IPS-20b (cell line): Measurements from ENCODE around the gene CPNE8.

Experiments used
- H3K27ac ChIP-seq: one replicate; pipeline ENCODE4 v1.5.1; 2013; ENCODE audit warnings: low read length
- H3K27me3 ChIP-seq: 2 replicates; pipeline ENCODE4 v1.6.1; 2013; ENCODE audit warnings: mild to moderate bottlenecking, low read length, inconsistent platforms; ENCODE audit not compliant: insufficient read depth
- H3K36me3 ChIP-seq: 2 replicates; pipeline ENCODE4 v1.6.1; 2013; ENCODE audit warnings: low read depth, mild to moderate bottlenecking, inconsistent platforms, low read length, moderate library complexity; ENCODE audit not compliant: insufficient read depth
- H3K4me1 ChIP-seq: 2 replicates; pipeline ENCODE4 v1.6.1; 2013; ENCODE audit warnings: mild to moderate bottlenecking, control low read depth, inconsistent platforms, low read length, moderate library complexity; ENCODE audit not compliant: insufficient read depth
- H3K4me3 ChIP-seq: 2 replicates; pipeline ENCODE4 v1.5.1; 2013; ENCODE audit warnings: mild to moderate bottlenecking, low read length, inconsistent platforms
- H3K9ac ChIP-seq: 2 replicates; pipeline ENCODE4 v1.6.1; 2013; ENCODE audit warnings: low read depth, mild to moderate bottlenecking, inconsistent platforms, low read length, moderate library complexity
- H3K9me3 ChIP-seq: 2 replicates; pipeline ENCODE4 v1.6.1; 2013; ENCODE audit warnings: mild to moderate bottlenecking, low read depth, low read length, inconsistent platforms; ENCODE audit not compliant: insufficient read depth

Gene CPNE8

GRCh38 chr12:38915429-38916182 is 10.2 kb upstream of the CPNE8 start:
- H3K9ac ChIP-seq: no peak overlapping the region
- H3K36me3 ChIP-seq: no peaks in the 10 kb centered on the region
- H3K27ac ChIP-seq: no peak overlapping the region
- no peaks in the 10 kb centered on the region for H3K4me1 ChIP-seq
- H3K9me3 ChIP-seq: no peaks in the 10 kb centered on the region
- H3K4me3 ChIP-seq: no peak overlapping the region
- no peaks in the 10 kb centered on the region for H3K27me3 ChIP-seq

DNA sequence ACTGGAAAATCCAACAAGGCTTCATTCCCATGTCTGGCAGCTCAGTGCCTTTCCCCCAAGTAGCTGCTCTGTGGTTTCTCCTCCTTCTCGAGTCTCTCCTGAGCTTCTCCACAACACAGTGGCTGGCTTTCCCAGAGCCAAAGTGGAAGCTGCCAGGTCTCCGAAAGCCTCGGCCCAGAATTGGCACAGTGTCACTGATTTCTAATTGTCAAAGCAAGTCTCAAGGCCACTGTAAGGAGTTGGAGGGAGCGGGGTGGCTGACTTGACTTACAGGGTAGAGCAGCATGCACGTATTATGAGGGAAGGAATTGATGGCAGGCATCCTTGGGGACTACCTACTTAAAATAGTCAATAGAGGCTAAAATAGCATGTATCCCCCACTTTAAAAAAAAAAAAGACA is 6.7 kb upstream of the CPNE8 start:
- no peaks in the 10 kb centered on the region for H3K36me3 ChIP-seq
- no peaks in the 10 kb centered on the region for H3K27me3 ChIP-seq
- H3K27ac ChIP-seq: no peak overlapping the region
- no peaks in the 10 kb centered on the region for H3K9me3 ChIP-seq
- peaks cover under 1% of the 10 kb centered on the region; the same call in 1 of the 2 replicates for H3K4me1 ChIP-seq
- H3K4me3 ChIP-seq: no peak overlapping the region
- H3K9ac ChIP-seq: no peak overlapping the region

GRCh38 chr12:38911611-38912010 is 6.2 kb upstream of the CPNE8 start:
- Histone ChIP-seq H3K36me3 (no peaks in the 10 kb centered on the region), H3K4me1 (peaks cover 2% of the 10 kb centered on the region; the same call in 1 of the 2 replicates), H3K9ac (no peak overlapping the region), H3K27me3 (no peaks in the 10 kb centered on the region), H3K4me3 (no peak overlapping the region), H3K27ac (no peak overlapping the region), H3K9me3 (no peaks in the 10 kb centered on the region)

DNA sequence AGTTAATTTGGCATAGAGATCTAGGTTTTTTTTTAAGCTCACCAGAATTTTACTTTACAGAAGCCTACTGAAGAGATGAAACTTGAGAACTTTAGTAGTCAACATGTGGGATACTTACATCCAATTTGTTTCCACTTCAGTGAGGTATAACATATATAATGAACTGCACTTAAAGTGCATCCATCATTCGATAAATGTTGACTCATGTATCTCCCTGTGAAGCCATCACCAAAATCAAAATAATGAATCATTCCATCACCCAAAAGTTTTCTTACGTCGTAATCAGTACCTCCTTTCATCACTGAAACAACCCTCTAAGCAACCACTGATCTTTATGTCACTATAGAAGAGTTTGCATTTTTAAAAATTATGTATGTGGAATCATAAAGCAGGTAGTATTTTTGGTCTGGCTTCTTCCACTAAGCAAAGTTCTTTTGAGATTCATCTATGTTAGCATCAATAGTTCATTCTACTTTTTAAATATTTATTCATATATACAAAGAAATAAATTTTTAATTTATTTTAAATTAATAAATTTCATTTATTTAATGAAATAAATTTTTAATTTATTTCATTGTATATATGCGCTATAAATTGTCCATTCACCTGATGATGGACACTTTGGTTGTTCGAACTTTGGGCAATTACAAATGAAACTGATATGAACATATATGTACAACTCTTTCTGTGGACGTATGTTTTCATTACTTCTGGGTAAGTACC is 2.0 kb upstream of the CPNE8 start:
- Histone ChIP-seq H3K4me1 (peaks cover 13% of the 10 kb centered on the region; the same call in 1 of the 2 replicates), H3K36me3 (no peaks in the 10 kb centered on the region), H3K4me3 (peak overlapping the region; percentile 86), H3K9me3 (no peaks in the 10 kb centered on the region), H3K27me3 (peaks cover 13% of the 10 kb centered on the region; the same call in 1 of the 2 replicates), H3K9ac (peak overlapping the region; percentile 83; the same call in 1 of the 2 replicates), H3K27ac (no peak overlapping the region)

DNA sequence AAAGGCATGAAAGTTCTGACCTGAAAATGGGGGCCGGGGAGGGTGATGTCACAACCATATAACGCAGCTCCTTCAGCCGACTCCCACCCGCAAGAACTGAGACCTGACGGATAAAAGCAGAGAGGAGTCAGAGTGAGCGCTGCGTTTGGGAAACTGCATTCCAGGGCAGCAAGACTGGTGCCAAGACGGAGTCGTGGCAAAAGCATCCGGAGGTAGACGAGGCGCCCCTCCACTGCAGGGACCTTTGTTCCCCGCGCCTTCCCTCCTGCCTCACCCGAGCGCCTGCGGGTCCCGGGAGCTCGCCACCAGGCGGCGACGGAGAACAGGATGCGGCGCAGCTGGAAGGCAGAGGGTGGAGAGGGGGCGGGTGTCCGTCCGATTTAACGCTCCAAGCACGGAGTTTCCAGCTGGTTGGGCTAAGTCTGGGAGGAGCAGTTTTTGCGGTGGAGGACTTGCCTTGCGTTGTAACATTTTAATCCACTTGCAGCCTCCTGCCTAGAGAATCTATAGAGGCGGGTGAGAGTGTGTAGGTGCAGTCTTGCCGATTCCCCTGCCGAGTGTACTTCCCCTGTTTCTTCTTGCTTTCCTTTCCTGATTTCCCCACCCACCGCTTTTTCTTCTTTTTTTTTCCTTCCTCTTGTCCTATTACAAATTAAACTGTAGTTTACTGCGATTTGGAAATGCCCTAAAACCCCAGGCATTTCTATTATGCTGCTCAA is 1.2 kb upstream of the CPNE8 start:
- Histone ChIP-seq H3K9ac (peak overlapping the region; percentile 83; the same call in 1 of the 2 replicates), H3K27ac (no peak overlapping the region)

DNA sequence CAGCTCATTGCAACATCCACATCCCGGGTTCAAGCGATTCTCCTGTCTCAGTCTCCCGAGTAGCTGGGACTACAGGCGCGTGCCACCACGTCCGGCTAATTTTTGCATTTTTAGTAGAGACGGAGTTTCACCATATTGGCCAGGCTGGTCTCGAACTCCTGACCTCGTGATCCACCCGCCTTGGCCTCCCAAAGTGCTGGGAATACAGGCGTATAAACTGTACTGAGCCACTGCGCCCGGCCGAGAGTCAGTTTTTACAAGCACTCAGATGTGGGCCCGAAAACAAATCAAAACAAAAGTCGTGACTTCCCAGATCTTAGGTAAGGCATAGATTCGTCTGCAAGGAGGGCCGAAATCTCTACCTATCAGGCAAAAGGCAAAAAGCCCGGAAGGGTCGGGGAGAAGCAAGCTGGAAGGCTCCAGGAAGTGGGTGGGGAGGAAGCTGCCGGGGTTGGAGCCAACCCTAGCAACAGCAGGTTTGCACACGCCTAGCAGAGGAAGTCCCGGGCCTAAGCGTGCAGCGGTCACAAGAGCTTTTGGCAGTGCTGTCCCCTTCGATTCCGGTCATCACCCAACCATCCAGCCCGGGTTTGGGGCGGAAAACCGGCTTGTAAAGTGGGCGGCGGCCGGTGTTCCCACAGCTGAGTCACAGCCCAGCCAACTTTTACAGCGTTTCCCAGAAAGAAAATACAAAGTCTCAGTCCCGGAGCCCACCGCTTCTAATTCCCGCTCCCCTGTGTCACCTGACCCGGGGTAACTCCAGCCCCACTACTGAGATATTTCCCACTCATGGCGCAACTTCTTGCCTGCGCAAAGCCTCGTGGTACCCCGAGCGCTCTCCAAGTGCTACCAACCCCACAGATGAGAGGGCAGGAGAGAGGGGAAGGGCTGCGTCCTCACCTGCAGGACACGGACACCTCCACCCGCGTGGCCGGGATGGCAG is 583 bp downstream of the CPNE8 start:
- Histone ChIP-seq H3K9me3 (no peaks in the 10 kb centered on the region), H3K36me3 (no peaks in the 10 kb centered on the region), H3K9ac (peak overlapping the region; percentile 83; the same call in 1 of the 2 replicates), H3K4me1 (peaks cover 13% of the 10 kb centered on the region; the same call in 1 of the 2 replicates), H3K27ac (no peak overlapping the region), H3K4me3 (peak overlapping the region; percentile 86), H3K27me3 (peaks cover 13% of the 10 kb centered on the region; the same call in 1 of the 2 replicates)

More for the DNA sequence above, 1.2 kb upstream of the CPNE8 start:
- Histone ChIP-seq H3K4me3 (peak overlapping the region; percentile 86), H3K4me1 (peaks cover 13% of the 10 kb centered on the region; the same call in 1 of the 2 replicates), H3K27me3 (peaks cover 13% of the 10 kb centered on the region; the same call in 1 of the 2 replicates), H3K9me3 (no peaks in the 10 kb centered on the region), H3K36me3 (no peaks in the 10 kb centered on the region)

GRCh38 chr12:38903596-38903995 is 1.8 kb downstream of the CPNE8 start:
- Histone ChIP-seq H3K27ac (no peak overlapping the region), H3K27me3 (peaks cover 13% of the 10 kb centered on the region; the same call in 1 of the 2 replicates), H3K4me3 (peak overlapping the region; percentile 86; the same call in 1 of the 2 replicates), H3K4me1 (peaks cover 21% of the 10 kb centered on the region), H3K36me3 (no peaks in the 10 kb centered on the region), H3K9ac (no peak overlapping the region), H3K9me3 (no peaks in the 10 kb centered on the region)

GRCh38 chr12:38898001-38898684 is 7.2 kb downstream of the CPNE8 start:
- no peaks in the 10 kb centered on the region for H3K9me3 ChIP-seq

GRCh38 chr12:38895446-38895845 is 9.9 kb downstream of the CPNE8 start:
- Histone ChIP-seq H3K9ac (no peak overlapping the region), H3K27ac (no peak overlapping the region), H3K9me3 (peaks cover 6% of the 10 kb centered on the region), H3K4me1 (peaks cover 24% of the 10 kb centered on the region), H3K27me3 (no peaks in the 10 kb centered on the region), H3K4me3 (no peak overlapping the region), H3K36me3 (no peaks in the 10 kb centered on the region)

More at GRCh38 chr12:38898001-38898684, 7.2 kb downstream of the CPNE8 start:
- Histone ChIP-seq H3K36me3 (no peaks in the 10 kb centered on the region), H3K27me3 (no peaks in the 10 kb centered on the region), H3K4me1 (peaks cover 26% of the 10 kb centered on the region), H3K9ac (no peak overlapping the region; the same call in 1 of the 2 replicates), H3K27ac (peak overlapping the region; percentile 54), H3K4me3 (no peak overlapping the region)

- Histone ChIP-seq H3K4me1 (peaks cover 11% of the 10 kb centered on the region), H3K27ac (no peak overlapping the region), H3K4me3 (no peak overlapping the region), H3K9me3 (peaks cover 6% of the 10 kb centered on the region), H3K27me3 (no peaks in the 10 kb centered on the region), H3K9ac (no peak overlapping the region), H3K36me3 (no peaks in the 10 kb centered on the region)
These were observed 12.4 kb downstream of the CPNE8 start for GRCh38 chr12:38892976-38893375.
